ENCODE data around the gene PIM1.

GRCh38 chr6:37123957-37124729 is 45.8 kb upstream of the PIM1 start:
- TF ChIP-seq POLR2AphosphoS5 (IDR thresholded peaks at IDR 0.05; ENCODE audit: low read depth, low read length): no peak
- TF ChIP-seq, protein P1, sequence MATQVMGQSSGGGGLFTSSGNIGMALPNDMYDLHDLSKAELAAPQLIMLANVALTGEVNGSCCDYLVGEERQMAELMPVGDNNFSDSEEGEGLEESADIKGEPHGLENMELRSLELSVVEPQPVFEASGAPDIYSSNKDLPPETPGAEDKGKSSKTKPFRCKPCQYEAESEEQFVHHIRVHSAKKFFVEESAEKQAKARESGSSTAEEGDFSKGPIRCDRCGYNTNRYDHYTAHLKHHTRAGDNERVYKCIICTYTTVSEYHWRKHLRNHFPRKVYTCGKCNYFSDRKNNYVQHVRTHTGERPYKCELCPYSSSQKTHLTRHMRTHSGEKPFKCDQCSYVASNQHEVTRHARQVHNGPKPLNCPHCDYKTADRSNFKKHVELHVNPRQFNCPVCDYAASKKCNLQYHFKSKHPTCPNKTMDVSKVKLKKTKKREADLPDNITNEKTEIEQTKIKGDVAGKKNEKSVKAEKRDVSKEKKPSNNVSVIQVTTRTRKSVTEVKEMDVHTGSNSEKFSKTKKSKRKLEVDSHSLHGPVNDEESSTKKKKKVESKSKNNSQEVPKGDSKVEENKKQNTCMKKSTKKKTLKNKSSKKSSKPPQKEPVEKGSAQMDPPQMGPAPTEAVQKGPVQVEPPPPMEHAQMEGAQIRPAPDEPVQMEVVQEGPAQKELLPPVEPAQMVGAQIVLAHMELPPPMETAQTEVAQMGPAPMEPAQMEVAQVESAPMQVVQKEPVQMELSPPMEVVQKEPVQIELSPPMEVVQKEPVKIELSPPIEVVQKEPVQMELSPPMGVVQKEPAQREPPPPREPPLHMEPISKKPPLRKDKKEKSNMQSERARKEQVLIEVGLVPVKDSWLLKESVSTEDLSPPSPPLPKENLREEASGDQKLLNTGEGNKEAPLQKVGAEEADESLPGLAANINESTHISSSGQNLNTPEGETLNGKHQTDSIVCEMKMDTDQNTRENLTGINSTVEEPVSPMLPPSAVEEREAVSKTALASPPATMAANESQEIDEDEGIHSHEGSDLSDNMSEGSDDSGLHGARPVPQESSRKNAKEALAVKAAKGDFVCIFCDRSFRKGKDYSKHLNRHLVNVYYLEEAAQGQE (IDR thresholded peaks at IDR 0.05; ENCODE audit: insufficient read depth in 1 of 2, low read depth in 2 of 2, low read length in 2 of 2): no peak

All from PFSK-1 (cell line).